A673 (cell line): ENCODE measurements around the gene FERMT3. TPM values are rescaled to one million over a fixed set of nuclear protein-coding genes. Genes with fewer than 3 reads are reported as not detected.

Source experiments
- BruUV-seq: library from RNA; stranded (reverse); fragments of 400-500 nt; replicated peaks from 2 replicates; lab custom pipeline; 2021; lab: Mats Ljungman, UMichigan
- CTCF ChIA-PET: fragments of 300-600 bp; sonication (Branson Sonifier 250); formaldehyde crosslinking; loops from one replicate; lab custom pipeline; 2022; ENCODE audit warnings: antibody characterized with exemption; lab: Charles Lee
- POLR2A ChIA-PET: fragments of 300-600 bp; sonication (Branson Sonifier 250); formaldehyde crosslinking; loops from one replicate; lab custom pipeline; 2022; ENCODE audit warnings: antibody characterized with exemption; ENCODE audit not compliant: low non-redundant PET; lab: Charles Lee
- DNase-seq: peaks from one replicate; pipeline ENCODE4 v3.0.0-alpha.2; 2015; ENCODE audit warnings: low spot score
- H3K27ac ChIP-seq: fragments of 200-600 bp; sonication (generic); 2 replicates; pipeline ENCODE4 v1.5.1; 2016; ENCODE audit warnings: mixed run types, low read depth, mild to moderate bottlenecking, mixed read lengths, antibody characterized with exemption, low read length; ENCODE audit not compliant: poor library complexity, severe bottlenecking
- H3K27me3 ChIP-seq: fragments of 200-600 bp; sonication (generic); replicated peaks from 2 replicates; pipeline ENCODE4 v1.6.1; 2017; ENCODE audit warnings: mixed run types, low read depth, mild to moderate bottlenecking, mixed read lengths, antibody characterized with exemption, low read length; ENCODE audit not compliant: insufficient read depth, poor library complexity
- H3K36me3 ChIP-seq: fragments of 200-600 bp; sonication (generic); 2 replicates; pipeline ENCODE4 v1.6.1; 2016; ENCODE audit warnings: mixed run types, mild to moderate bottlenecking, mixed read lengths, antibody characterized with exemption, low read length; ENCODE audit not compliant: insufficient read depth, poor library complexity, severe bottlenecking
- H3K4me1 ChIP-seq: fragments of 200-600 bp; sonication (generic); 2 replicates; pipeline ENCODE4 v1.6.1; 2017; ENCODE audit warnings: mixed run types, mild to moderate bottlenecking, mixed read lengths, antibody characterized with exemption, low read length; ENCODE audit not compliant: insufficient read depth, poor library complexity, severe bottlenecking
- H3K4me3 ChIP-seq: fragments of 200-600 bp; sonication (generic); 2 replicates; pipeline ENCODE4 v1.5.1; 2016; ENCODE audit warnings: low read depth, mixed run types, mild to moderate bottlenecking, mixed read lengths, low read length; ENCODE audit not compliant: poor library complexity, severe bottlenecking
- H3K9me3 ChIP-seq: fragments of 200-600 bp; sonication (generic); 2 replicates; pipeline ENCODE4 v1.6.1; 2016; ENCODE audit warnings: mixed run types, low read depth, mild to moderate bottlenecking, mixed read lengths, antibody characterized with exemption, low read length; ENCODE audit not compliant: poor library complexity, severe bottlenecking
- EZH2 ChIP-seq: fragments of 200-600 bp; sonication (generic); IDR thresholded peaks from 2 replicates; pipeline ENCODE4 v1.6.1; 2017; ENCODE audit warnings: borderline replicate concordance, low read depth, mild to moderate bottlenecking, mixed read lengths, antibody characterized with exemption, low read length; ENCODE audit not compliant: poor library complexity, severe bottlenecking
- intact Hi-C: fragments of 100-400 bp; cut with micrococcal nuclease; formaldehyde crosslinking; loops from one replicate; pipeline ENCODE4 v1.10.0; 2022; ENCODE audit not compliant: unreplicated experiment
- total RNA-seq: library from RNA; stranded (reverse); gene quantifications from 2 replicates; pipeline ENCODE4 v1.2.3, GENCODE V29; 2021
- TF ChIP-seq, protein P1 (sequence below): fragments of 300-800, 200-600 bp; sonication (generic); conservative IDR thresholded peaks from 2 replicates; pipeline ENCODE4 v1.5.1; 2017; ENCODE audit warnings: low read depth, mild to moderate bottlenecking, antibody characterized with exemption, low read length, moderate library complexity, mixed read lengths

The FERMT3 gene
- total RNA-seq, 1 experiment from 2014 or later, result 99.3 TPM

DNA sequence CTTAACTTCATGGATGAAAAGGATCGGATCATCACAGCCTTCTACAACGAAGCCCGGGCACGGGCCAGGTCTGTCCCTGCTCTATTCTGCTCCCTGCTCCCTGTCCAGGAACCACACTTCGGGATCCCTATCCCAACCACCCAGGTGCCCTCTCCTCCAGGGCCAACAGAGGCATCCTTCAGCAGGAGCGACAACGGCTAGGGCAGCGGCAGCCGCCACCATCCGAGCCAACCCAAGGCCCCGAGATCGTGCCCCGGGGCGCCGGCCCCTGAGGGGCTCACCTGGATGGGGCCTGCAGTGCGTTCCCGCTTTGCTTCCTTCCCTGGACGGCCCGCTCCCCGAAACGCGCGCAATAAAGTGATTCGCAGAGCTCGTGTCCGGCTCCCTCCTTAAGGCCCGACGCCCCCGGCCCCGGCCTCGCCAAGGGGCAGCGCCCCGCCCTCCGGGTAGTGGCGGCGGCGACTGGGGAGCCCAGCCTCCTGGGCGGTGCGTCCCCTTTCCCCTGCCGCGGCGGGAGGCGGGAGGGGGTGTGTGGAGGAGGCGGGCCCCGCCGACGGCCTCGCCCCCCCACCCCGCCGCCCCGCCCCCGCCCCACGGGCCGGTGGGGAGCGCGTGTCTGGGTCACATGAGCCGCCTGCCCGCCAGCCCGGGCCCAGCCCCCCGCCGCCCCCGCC lies 27.5 kb downstream of the FERMT3 start, which contains the start of gene VEGFB:
Gene VEGFB (plus strand): TSS at position 672 of the 674 bp plus-strand sequence. CDS start 250 bp downstream, outside the sequence.
- POLR2A ChIA-PET, result no interaction called here
- TF ChIP-seq, protein P1, sequence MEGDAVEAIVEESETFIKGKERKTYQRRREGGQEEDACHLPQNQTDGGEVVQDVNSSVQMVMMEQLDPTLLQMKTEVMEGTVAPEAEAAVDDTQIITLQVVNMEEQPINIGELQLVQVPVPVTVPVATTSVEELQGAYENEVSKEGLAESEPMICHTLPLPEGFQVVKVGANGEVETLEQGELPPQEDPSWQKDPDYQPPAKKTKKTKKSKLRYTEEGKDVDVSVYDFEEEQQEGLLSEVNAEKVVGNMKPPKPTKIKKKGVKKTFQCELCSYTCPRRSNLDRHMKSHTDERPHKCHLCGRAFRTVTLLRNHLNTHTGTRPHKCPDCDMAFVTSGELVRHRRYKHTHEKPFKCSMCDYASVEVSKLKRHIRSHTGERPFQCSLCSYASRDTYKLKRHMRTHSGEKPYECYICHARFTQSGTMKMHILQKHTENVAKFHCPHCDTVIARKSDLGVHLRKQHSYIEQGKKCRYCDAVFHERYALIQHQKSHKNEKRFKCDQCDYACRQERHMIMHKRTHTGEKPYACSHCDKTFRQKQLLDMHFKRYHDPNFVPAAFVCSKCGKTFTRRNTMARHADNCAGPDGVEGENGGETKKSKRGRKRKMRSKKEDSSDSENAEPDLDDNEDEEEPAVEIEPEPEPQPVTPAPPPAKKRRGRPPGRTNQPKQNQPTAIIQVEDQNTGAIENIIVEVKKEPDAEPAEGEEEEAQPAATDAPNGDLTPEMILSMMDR, result no peak
- no peak for TF ChIP-seq EZH2
- H3K9me3 ChIP-seq, result no peaks in the 10 kb centered on the region
- no TSS peak for BruUV-seq
- peaks cover 16% of the 10 kb centered on the region for H3K36me3 ChIP-seq
- peak within 1 kb of the TSS; percentile 70 for H3K27ac ChIP-seq
- intact Hi-C loops, result no loop called here
- peaks cover 18% of the 10 kb centered on the region for H3K4me1 ChIP-seq
- H3K27me3 ChIP-seq, result no peaks in the 10 kb centered on the region
- DNase-seq, result peak; percentile 72
- peak within 1 kb of the TSS; percentile 65 for H3K4me3 ChIP-seq
- CTCF ChIA-PET, result no interaction called here

DNA sequence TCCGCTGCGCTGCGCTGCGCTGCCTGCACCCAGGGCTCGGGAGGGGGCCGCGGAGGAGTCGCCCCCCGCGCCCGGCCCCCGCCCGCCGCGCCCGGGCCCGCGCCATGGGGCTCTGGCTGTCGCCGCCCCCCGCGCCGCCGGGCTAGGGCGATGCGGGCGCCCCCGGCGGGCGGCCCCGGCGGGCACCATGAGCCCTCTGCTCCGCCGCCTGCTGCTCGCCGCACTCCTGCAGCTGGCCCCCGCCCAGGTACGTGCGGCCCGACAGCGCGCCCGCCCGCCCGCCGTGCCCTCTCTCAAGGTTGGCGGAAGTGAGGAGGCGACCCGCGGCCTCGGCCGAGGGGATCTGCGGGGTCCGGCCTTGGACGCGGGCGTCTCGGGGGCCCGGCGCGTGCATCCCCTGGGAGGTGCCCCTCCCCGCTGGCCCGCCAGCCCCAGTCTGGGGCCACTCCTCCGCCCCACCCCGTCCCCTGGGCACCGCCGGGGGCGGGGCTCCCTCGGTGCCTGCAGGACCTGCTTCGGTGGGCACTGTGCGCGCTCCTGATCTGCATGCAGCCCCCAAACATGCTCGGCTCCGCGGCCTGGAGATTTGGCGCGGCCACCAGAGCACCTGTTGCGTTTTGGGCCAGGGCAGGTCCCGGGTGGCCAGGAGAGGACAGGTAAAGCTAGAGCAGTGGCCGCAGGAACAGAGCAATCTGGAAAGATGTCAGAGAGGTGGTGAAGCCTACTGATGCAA lies 28.3 kb downstream of the FERMT3 start:
- DNase-seq, result peak; percentile 64
- Histone ChIP-seq H3K9me3 (no peaks in the 10 kb centered on the region), H3K27me3 (no peaks in the 10 kb centered on the region), H3K36me3 (peaks cover 16% of the 10 kb centered on the region), H3K4me1 (peaks cover 13% of the 10 kb centered on the region), H3K4me3 (peak overlapping the region; percentile 60), H3K27ac (peak overlapping the region; percentile 70)
- no peak for TF ChIP-seq EZH2
- TF ChIP-seq, protein P1, result no peak
- POLR2A ChIA-PET, result no interaction called here
- intact Hi-C loops, result no loop called here
- CTCF ChIA-PET, result no interaction called here
- BruUV-seq, result no TSS peak

DNA sequence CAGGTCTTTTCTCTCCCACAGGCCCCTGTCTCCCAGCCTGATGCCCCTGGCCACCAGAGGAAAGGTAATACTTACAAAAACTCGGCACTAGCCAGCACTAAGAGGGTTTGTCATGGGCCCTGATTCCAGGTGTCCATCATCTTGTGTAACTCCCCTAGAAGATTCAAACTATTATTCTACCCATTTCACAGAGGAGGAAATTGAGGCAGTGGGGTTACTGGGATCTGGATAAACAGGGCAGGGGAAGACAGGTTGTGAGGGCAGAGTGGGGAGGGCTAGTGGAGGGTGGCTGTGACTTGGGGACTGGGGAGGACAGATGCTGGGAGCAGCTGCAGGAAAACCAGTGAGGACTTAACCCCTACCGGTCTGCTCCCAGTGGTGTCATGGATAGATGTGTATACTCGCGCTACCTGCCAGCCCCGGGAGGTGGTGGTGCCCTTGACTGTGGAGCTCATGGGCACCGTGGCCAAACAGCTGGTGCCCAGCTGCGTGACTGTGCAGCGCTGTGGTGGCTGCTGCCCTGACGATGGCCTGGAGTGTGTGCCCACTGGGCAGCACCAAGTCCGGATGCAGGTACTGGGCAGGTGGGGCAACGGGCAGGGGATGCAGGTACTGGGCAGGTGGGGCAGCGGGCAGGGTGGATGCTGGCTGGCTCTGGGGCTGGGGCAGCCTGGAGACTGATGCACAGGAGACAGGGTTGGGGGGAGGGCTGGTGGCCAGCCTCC lies 29.1 kb downstream of the FERMT3 start:
- no TSS peak for BruUV-seq

More for the DNA sequence above, 29.1 kb downstream of the FERMT3 start:
- peaks cover 11% of the 10 kb centered on the region for H3K4me1 ChIP-seq
- no peak overlapping the region for H3K27ac ChIP-seq
- peaks cover 16% of the 10 kb centered on the region for H3K36me3 ChIP-seq
- TF ChIP-seq, protein P1, result no peak
- TF ChIP-seq EZH2, result no peak
- H3K4me3 ChIP-seq, result peak overlapping the region; percentile 60
- intact Hi-C loops, result no loop called here
- DNase-seq, result no peak
- CTCF ChIA-PET, result interaction anchor here (0.5 kb wide), 1 partner anchor 31 kb away, joined by 3 read pairs; no protein-coding TSS in a partner anchor
- no peaks in the 10 kb centered on the region for H3K27me3 ChIP-seq
- no peaks in the 10 kb centered on the region for H3K9me3 ChIP-seq
- POLR2A ChIA-PET, result no interaction called here
